GM18909 (cell line): ENCODE results near the gene ZCCHC14.
"Not testable (repeated sequence)": the region's sequence is repeated elsewhere in the genome, so short reads cannot be mapped to it uniquely, and the experiment has no call there.

ENCODE experiments used
- ATAC-seq: cut with Tn5 transposase; IDR thresholded peaks from one replicate; pipeline ENCODE4 v1.9.1; 2021; ENCODE audit warnings: mild to moderate bottlenecking; ENCODE audit not compliant: unreplicated experiment, poor library complexity

ZCCHC14 gene

DNA sequence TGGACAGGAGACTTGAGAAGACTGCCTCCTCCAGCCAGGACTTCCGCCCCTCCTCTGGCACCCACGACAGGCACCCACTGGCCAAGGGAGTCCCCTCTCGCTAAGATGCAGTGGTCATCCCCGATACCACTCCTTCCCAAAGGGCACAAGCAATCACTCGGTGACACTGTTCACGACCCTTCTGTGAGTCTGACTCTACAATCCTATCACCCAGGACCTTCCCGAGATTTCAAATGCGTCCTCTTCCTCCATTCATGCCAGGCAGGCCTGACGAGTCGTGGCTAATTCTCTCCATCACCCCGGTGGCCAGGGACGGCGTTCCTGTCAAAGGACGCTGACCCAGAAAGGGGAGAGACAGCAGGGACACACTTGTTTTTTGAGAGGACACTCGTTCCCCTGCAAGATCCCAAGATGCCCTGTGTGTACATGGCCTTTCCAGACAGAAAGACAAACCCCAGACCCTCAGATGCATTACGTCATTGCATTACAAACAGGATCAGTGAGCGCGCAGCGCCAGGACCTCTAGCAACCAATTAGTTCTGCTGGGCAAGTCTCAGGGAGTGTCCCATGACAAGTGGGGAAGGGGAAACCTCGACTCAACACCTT, 121.5 kb downstream of the ZCCHC14 start:
- no peak for ATAC-seq

- ATAC-seq: no peak
Observed at GRCh38 chr16:87369796-87370719, 122.8 kb downstream of the ZCCHC14 start.

GRCh38 chr16:87369117-87369765, 123.6 kb downstream of the ZCCHC14 start:
- ATAC-seq: no peak

- no peak for ATAC-seq
Observed at GRCh38 chr16:87368029-87368770, 124.6 kb downstream of the ZCCHC14 start.

- ATAC-seq: no peak
Observed at GRCh38 chr16:87367529-87367928, 125.3 kb downstream of the ZCCHC14 start.

DNA sequence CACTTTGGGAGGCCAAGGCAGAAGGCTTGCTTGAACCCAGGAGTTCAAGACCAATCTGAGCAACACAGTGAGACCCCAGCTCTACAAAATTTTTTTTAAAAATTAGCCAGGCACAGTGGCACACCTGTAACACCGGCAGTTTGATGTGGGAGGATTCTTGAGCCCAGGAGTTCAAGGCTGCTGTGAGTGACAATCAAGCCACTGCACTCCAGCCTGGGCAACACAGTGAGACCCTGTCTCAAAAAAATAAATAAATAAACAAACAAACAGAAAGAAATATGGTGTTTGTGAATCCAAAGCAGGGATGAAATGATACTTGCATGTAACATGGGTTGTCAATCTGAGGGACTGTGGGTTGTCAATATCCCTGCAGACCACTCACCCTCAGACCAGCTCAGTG, 125.9 kb downstream of the ZCCHC14 start:
- ATAC-seq: no peak

GRCh38 chr16:87366288-87366687, 126.5 kb downstream of the ZCCHC14 start:
- no peak for ATAC-seq

DNA sequence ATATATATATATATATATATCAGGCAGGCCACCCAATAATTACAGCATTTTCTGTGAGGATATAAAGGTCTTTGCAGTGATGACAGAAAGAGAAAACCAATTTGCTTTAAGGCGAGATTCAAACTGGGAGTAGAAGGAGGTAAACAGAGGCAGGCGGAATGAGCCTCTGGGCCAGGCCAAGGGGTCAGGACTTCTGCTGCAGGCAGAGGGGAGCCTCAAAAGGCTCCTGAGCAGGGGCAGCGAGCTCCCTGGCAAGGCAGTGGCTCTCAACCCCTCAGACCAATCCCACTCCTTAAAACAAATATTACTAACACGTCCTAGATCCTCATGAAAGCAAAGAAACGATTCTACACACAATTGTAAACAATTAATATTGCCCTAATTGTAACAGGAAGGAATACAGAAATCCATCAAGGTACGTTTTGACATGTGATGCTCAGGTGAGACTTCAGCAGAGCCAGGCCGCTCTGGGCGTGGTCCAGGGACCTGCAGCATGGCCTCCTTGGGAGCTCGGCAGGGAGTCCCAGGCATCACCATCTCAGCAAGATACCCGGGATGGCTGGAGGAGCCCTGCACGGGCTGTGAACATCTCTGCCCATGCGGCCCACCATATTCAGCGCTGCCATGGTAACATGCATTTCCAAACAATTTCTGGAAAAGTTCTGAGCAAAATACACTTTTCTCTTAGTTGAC, 127.7 kb downstream of the ZCCHC14 start:
- no peak for ATAC-seq

DNA sequence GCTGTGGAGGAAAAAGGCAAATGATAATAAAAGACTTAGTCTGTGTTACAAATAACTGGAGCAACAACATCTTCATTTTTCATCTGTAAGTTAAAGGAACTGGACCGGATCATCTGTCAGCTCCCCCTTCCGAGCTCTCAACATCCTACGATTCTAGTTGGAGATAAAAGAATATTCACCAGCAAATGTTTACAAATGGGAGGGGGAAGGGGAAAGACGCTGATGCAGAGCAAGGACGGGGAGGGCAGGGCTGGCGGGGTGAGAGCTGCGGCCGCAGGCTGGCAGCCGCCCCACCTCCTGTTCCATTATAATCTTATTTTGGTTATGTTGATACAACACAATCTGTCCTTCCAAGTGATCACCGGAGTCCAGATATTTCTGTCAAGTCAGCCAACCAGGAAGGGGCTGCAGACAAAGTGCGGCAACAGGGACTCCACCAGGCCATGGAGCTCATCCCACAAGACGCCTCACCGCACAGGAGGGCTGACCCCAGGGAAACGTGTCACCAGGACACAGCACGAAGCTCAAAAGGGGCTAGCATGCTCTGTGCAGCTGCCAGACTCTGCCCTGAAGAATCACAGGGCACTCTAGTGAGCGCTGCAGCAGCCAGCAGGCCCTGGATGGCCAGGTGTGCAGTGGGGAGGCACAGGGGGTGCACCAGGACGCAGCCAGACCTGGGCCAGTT, 128.9 kb downstream of the ZCCHC14 start:
- no peak for ATAC-seq

DNA sequence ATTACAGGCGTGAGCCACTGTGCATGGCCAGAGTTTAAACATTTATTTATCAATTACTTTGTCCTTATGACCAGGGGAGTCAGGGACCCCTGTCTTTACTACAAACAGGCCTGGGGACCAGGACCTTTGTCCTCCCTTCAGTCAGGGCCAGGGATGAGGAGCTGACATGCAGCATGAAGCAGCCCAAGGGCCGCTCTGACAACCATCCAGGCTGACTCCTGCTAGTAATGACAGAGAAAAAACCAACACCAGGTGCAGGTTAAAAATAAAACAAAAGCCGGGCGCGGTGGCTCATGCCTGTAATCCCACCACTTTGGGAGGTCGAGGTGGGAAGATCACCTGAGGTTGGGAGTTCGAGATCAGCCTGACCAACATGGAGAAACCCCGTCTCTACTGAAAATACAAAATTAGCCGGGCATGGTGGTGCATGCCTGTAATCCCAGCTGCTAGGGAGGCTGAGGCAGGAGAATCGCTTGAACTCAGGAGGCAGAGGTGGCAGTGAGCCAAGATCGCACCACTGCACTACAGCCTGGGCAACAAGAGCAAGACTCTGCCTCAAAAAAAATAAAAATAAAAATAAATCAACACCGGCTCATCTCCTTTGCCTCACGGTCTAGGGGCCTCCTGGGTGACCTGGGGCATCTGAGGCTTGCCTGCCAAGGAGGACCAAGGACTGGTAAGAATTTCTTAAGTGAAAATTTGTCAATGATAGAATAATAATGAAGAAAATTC, 129.8 kb downstream of the ZCCHC14 start:
- not testable (repeated sequence) for ATAC-seq

- no peak for ATAC-seq
Observed at GRCh38 chr16:87361916-87362619, 130.8 kb downstream of the ZCCHC14 start.

GRCh38 chr16:87360862-87361610, 131.8 kb downstream of the ZCCHC14 start:
- ATAC-seq: no peak

- ATAC-seq: no peak
Observed at GRCh38 chr16:87359121-87359520, 133.7 kb downstream of the ZCCHC14 start.

DNA sequence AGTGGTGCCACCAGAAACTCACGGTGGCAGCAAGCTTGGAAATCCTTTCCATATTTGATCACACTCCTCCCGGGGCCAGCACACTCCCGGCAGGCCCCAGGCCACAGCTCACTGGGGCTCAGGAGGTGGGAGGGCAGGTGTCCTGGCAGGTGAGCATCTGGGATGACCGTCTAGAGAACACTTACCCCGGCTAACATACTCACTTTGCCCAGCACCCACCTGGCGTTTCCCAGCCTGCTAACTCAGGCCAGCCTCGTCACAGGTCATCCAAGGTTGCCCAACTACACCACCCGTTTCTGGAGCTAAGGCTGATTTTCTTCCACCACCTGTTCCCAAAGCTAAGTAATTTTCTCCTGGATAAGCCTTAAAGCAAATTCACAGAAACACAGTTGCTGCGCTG, 134.1 kb downstream of the ZCCHC14 start:
- ATAC-seq: no peak

- ATAC-seq: no peak
Observed at GRCh38 chr16:87358250-87358649, 134.6 kb downstream of the ZCCHC14 start.

GRCh38 chr16:87356491-87356853, 136.4 kb downstream of the ZCCHC14 start:
- no peak for ATAC-seq
